Midbrain (tissue), 1 donor: ENCODE measurements around the gene FBXO39.
"Not testable (repeated sequence)": the region's sequence is repeated elsewhere in the genome, so short reads cannot be mapped to it uniquely, and the experiment has no call there.

Experiments
- DNase-seq: peaks from one replicate; lab custom pipeline; 2025; lab: John Stamatoyannopoulos, UW

FBXO39 gene

DNA sequence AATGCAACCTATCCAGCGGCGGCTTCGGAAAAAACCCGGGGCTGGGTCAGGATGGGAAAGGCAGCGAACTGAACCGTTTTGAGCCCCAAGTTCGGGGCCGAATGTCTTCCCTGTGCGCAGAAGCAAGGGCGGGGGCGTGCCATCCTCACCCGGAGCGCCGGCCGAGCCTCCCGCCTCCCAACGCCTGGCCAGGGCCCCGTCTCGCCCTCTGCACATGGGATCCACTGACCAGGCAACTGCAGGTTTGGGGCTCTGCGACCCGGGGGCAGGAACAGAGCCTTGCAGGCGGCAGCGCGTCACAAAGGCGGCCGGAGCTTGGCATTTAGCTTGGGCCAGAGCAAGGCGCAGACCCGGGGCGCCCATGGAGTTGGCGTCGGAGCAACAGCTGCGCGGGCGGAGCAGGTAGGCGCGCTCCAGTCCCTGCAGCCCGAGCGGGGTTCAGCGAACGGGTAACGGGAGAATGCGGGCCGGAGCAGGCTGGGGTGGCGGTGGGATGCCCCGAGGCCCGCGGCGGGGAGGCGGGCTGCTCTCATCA, at the start of gene FBXO39:
Gene FBXO39, plus strand, starts transcription at position 345 of the 535 bp plus-strand sequence. CDS start 3,654 bp downstream, outside the sequence.
- no peak for DNase-seq

DNA sequence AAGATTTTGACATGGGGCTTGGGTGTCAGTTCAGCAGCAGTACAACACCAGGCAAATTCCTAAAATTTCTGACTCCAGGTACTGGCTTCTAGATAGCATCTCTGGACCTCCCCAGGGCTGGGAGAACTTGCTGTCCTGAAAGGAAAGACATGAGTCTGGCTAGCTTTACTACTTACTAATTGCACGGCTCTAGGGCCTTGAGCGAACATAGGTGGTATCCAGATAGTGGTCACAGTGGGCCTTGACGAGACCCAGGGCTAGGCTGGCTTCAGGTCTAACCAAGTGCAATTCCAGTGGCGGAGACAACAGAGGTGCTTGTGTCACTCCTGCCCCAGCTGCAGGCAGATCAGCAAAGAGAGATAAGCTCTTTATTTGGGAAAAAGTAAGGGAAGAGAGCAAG, 46.5 kb upstream of the FBXO39 start:
- DNase-seq = no peak

DNA sequence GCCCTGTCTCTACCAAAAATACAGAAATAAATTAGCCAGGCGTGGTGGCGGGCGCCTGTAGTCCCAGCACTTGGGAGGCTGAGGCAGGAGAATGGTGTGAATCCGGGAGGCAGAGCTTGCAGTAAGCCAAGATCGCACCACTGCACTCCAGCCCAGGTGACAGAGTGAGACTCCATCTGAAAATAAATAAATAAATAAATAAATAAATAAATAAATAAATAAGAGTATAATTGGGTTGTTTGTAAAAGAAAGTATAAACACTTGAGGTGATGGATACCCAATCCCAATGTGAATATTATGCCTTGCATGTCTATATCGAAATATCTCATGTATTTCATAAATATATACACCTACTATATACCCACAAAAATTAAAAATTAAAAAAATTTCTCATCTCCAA, 29.4 kb upstream of the FBXO39 start:
- DNase-seq = not testable (repeated sequence)

DNA sequence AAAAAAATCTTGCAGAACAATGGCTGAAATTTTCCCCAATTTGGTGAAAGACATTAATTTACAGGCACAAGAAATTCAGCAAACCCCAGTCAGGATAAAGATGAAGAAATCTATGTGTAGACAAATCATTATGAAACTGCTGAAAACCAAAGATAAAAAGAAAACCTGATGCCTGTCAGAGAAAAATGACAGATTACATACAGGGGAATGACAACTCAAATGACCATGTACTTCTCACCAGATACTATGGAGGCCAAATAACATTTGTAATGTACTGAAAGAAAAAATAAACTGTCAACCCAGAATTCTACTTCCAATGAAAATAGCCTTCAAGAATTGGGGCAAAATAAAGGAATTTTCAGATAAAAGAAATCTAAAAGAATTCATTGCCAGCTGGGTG, 27.4 kb upstream of the FBXO39 start:
- no peak for DNase-seq

DNA sequence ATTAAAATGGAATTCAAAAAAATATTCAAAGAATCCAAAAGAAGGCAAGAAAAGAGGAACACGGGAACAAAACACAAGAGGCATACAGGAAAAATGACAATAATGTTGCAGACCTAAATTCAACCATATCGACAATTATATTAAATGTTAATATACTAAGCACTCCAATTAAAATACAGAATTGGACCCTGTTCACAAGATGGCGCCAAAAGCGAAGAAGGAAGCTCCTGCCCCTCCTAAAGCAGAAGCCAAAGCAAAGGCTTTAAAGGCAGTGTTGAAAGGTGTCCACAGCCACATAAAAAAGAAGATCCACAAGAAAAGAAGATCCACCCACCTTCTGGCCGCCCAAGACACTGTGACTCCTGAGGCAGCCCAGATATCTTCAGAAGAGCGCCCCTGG, 26.5 kb upstream of the FBXO39 start:
- DNase-seq = no peak

DNA sequence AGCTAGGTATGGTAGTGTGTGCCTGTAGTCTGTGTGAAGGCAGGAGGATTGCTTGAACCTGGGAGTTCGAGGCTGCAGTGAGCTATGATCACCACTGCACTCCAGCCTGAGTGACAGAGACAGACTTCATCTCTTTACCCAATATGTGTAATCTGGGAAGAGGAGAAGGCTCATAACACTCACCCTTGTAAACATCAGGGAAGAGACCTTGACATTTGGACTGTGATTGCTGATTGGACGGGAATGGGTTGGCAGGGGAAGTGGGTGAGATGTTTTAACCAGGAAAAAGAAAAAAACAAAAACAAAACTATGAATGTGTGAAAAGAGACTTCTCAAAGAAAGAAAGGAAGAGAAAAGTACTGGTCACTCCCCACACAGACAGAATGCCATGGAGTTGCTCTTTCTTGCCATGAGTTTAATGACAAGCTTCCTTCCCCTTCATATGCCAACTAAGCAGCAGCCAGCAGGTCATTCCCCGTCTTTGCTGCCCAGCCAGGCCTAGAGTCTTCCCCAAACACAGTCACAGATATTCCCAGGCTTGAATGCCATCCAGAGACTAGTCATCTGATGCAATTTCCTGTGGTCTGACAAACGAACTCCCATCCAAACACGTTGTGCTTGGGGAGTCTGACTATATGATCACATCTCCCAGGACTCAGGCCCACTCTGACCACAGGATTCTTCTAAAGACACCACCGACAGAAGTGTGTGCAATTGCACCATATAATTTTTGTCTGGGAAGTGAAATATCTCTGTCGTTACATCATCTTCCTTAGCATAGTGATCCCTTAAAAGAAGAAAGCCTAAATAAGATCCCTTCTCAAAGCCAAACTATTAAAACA, 23.7 kb upstream of the FBXO39 start:
- DNase-seq = peak; percentile 27

DNA sequence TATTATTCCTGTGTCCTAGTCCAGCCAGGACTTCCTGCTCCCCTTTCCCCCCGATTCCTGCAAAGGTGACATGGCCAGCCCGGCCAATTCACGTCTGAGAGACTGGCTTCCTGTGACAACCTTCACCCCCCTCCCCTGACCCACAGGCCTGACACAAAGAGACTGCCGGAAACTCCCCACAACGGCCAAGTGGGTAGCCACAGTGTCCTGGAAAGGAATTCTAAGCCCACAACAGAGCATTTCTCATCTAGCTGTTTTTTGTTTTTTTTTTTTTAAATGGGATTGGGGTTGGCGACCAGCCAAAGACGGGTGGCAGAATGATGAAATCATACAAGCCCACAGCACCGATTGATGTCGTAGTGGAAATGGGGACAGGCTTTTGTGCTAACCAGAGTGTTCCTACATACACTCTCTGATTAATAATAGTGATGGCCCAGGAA, 23.0 kb upstream of the FBXO39 start:
- DNase-seq = no peak

DNA sequence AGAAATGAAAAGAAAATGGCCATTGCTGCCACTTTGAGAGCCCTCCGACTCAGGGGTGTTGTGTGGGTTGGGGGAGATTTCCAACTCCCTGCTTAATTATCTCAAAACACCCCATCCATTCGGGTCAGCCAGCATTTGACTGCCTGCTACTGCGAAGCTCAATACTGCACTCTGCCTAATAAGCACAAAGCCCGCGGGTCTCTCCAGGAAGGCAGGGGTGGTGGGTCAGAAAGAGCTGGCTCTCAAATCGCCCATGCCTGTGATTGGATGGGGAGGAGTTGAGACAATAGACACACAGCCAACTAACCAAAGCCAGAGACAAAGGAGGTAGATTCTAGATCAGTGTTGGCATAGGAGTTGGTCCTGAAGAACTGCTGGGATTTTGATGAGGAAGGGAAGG, 22.5 kb upstream of the FBXO39 start:
- no peak for DNase-seq

DNA sequence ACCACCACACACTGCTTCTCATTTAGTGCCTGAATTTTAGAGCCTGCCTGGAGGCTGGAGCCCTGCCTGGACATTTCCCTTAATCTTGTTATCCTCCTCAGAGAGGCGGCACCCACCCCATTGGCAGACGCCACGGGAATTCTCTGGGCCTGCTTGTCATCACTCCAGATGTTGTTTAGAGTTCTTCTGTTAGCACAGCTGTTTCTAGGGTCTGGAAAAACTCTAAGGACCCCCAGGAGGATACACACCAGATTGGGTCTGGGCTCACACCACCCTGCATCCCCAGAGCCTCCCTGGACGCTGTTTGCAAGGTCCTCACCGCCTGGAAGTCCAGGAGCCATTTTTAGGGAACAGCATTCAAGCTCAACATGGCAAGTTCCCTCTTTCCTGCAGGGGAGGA, 20.7 kb upstream of the FBXO39 start:
- no peak for DNase-seq

DNA sequence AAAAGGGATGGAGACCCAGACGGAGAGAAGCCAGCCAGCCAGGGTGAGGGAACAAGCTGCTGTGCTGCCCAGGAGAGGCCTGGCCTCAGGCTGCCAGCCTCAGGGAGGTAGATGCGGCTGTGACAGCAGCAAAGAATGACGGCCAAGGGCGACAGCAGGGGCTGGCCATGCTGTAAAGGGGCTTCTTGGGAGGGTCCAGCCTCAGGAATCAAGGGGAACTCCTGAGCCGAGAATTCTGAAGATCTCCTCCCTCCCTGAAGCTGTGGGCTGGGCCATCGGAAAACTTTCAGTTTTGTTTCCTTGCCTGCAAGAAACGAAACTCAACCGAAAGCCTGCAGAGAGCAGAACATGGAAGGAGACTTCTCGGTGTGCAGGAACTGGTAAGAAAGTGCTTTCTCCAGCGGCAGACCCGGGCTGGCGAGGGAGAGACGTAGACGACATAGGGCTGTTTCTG, 20.3 kb upstream of the FBXO39 start, which contains the start of gene XAF1:
Gene XAF1, plus strand, starts transcription at position 316 of the 454 bp plus-strand sequence. Its CDS starts 33 bp downstream, at position 349.
- DNase-seq = peak; percentile 3

DNA sequence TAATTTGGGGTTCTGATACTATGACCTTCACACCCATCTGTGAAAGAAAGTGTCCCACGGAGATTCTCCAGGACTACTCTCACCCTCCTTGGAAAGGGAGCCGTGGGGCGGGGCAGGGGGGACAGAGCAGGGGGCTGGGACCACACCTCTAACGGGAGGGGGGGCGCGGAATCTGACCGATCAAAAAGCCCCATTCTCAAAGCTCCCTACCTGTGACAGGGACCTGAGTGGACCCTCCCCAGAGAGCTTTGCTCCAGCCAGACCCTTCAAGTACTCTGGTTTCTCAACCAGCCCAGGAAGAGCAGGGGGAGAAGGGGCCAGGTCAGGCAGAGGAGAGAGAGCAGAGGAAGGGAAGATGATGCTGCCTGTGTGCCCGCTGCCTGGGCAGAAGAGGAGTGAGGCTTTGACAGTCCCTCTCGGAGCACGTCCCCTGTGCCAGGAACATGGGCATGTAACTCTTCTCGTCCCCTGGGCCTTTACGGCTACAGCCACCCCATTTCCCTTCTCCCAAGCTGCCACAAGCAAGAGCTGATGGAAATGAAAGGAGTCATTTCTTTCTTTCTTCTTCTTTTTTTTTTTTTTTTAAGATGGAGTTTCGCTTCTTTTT, 19.5 kb upstream of the FBXO39 start:
- no peak for DNase-seq

DNA sequence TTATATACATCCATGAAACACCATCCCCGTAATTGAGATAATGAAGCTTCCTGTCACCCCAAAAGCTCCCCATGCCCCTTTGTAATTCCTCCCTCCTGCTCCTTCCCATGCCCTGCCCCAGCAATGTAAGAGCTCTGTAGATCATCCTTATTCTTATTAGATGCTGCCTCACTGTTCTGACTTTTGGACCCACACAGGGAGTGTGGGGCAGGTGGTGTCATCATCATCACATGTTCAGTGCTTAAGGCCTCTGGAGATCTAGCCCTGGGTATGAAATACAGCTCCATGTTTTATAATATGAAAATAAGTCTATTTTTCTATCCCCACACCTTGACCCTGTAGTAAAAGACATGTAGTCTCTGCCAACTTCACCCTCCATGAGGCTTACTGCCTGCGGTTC, 18.3 kb upstream of the FBXO39 start:
- DNase-seq = no peak

DNA sequence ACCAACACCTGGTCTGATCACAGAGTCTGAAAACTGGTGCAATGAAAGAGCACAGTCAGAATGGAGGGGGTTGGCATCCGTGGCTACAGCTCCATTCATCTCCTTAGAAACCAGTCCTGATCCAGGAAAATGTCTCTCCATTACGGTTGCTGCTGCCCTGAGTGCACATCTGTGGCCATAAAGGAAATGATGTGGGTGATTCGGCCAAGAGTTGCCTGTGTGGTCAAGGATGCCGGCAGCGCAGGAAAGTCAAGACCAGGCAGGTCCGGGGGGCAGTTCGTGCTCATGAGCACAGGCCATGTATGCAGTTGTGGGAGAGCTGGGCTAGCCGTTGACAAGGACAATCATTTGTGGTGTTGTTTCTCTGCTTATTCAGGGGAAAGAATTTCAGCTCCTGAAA, 14.2 kb upstream of the FBXO39 start:
- no peak for DNase-seq

DNA sequence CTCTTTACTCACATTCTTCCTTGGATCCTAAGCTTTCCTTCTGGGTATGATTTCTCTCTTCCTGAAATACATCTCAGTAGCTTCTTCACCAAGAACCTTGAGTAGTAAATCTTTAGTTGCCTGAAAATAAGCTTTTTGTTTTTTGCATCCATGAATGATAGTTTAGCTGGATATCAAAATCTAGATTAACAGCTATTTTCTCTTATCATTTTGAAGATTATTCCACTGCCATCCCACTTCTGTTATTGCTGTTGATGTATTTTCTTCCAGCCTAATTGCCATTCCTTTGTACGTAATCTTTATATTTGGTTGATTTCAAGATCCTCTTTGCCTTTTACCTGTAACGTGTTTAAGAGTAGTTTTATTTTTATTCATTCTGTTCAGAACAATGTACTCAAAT, 7.6 kb upstream of the FBXO39 start:
- DNase-seq = no peak

DNA sequence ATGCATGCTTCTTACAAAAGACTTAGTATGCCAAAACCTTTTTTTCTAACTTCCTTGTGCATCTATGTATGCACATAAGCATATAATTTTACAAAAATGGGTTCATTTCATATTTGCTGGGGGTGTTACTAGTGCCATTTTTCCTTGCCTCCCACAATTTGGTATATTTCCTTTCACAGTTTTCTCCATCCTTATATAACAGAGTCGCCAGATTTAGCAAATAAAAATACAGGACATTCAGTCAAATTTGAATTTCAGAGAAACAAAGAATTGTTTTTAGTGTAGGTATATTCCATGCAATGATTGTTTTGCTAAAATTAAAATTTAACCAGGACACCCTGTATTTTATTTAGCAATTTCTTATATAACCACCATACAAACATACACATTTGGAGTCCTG, 4.0 kb upstream of the FBXO39 start:
- DNase-seq = no peak

DNA sequence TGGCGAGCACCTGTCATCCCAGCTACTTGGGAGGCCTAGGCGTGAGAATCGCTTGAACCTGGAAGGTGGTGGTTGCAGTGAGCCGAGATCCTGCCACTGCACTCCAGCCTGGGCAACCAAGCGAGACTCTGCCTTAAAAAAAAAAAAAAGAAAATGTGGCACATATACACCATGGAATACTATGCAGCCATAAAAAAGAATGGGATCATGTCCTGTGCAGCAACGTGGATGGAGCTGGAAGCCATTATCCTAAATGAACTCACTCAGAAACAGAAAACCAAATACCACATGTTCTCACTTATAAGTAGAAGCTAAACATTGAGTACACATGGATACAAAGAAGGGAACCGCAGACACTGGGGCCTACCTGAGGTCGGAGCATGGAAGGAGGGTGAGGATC, 1.1 kb upstream of the FBXO39 start:
- DNase-seq = not testable (repeated sequence)

DNA sequence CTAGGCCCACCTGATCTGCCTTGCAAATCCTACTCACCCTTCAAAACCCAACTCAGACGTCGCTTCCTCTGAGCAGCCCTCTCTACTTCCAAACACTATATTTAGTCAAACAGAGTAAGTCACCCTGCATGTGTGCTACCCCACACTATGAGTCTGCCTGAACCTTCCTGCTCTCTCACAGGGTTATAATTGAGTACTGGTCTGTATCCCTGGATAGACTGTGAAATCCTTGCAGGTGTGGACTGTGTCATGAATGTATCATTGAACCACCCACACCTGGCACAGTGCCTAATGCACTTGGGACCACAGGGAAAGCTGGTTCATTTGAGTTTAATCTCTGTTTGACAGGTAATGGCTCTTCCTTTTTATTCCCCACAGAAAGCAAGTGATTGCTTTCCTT, 3.4 kb downstream of the FBXO39 start:
- DNase-seq = no peak

DNA sequence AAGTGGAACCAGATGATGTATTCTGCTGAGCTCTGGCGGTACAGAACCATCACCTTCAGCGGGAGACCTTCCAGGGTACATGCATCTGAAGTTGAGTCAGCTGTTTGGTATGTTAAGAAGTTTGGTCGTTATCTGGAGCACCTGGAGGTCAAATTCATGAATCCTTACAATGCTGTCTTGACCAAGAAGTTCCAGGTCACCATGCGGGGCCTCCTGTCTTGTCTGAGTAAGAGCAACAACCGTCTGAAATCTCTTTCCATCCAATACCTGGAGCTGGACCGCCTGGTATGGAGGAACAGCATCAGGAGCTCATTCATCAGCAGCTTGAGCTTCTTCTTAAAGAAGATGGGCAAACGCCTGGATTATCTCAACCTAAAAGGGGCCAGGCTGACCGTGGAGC, 4.0 kb downstream of the FBXO39 start:
- DNase-seq = no peak

DNA sequence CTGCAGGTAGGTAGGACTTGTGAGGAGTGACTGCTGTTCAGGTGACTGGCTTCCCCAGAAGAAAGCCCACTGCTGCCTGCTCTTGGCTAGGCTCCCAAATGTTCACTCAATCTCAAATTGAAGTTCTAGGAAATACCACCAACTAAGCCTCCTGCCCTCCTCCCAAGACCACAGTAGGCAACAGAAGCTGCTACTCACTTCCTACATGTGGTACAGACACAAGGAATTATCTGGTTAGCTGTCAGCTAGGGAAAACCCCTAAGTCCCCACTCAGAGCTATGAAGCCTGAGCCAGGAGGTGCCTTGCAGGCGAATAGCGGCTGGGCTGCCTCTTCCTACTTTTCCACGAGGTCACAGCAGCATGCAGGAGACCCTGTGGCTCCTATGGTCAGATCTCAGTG, 4.9 kb downstream of the FBXO39 start:
- no peak for DNase-seq

DNA sequence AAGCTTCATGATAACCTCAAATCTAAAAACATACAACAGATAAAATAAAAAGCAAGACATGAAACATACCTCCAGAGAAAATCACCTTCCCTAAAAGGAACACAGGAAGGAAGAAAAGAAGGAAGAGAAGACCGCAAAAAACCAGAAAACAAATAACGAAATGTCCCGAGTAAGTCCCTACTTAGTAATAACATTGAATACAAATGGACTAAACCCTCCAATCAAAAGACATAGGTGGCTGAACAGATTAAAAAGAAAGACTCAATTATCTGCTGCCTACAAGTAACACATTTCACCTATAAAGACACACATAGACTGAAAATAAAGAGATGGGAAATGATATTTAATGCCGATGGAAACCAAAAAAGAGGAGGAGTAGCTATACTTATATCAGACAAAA, 6.2 kb downstream of the FBXO39 start:
- DNase-seq = no peak

DNA sequence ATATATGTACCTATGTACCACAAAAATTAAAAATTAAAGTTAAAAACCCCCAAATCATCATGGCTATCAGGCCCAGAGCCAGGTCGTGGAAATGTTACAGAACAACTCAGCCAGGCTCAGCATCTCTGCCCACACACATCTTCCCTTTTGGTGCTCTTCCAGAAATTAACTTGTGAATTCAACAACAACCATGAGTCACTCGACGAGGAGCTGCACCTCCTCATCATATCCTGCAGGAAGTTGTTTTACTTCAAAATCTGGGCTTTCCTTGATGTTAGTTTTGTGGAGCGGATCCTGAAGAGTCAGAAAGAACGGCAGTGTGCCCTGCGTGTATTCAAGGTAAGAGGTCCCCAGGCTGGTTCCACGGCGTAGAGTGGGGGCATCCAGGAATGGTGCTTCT, 10.6 kb downstream of the FBXO39 start:
- DNase-seq = no peak

DNA sequence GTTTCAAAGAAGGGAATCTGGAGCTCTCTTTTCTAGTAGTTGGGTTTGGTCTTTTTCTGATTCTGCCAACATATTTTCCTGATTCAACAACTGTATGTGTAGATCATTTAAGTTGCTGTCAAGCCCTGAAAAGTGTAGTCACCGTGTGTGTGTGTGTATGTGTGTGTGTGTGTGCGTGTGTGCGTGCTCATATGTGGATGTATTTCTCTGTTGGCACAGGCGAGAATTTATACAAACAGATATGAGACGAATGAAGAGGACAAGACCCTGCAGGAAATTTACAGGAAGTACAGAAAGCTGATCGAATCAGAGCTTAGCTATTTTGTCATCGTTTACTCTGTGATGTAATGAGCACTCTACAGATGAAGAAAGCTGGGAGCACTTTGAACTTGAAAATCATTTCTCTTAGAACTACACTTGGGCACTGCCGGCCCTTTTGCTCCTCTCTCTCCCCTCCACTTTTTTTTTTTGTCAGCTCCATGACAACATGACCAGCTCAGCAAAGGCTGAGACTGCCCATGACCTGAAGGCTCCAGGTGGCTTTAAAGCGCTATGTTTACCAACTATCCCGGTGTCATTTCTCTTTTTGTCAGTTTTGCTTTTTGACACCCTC, 11.2 kb downstream of the FBXO39 start:
- DNase-seq = no peak

DNA sequence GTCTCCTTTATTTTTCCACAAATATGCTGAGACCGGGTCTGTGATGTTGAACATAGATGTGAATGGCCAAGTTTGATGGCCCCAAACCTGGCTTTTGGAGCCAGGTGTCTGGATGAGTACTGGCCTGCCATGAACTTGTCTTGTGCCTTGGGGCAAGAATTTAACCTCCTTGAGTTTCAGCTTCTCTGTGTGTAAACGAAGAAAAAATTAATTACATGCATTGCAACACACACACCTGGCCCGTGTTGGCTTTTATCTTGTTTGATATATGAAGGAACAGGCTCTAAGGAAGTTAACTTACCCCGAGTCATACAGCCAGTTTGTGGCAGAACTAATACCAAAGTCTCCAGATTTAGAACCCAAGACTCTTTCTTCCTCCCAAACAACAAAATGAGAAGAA, 13.1 kb downstream of the FBXO39 start:
- DNase-seq = no peak
